BLaER1 (cell line): ENCODE data around the gene PLEKHA7.

Experiments used
- H3K27ac ChIP-seq: shearing (Covaris generic); formaldehyde crosslinking; 2 replicates; pipeline ENCODE4 v1.8.1; 2022
- H3K27me3 ChIP-seq: shearing (Covaris generic); formaldehyde crosslinking; 2 replicates; pipeline ENCODE4 v1.8.1; 2022
- H3K36me3 ChIP-seq: shearing (Covaris generic); formaldehyde crosslinking; 2 replicates; pipeline ENCODE4 v1.8.1; 2022
- H3K4me1 ChIP-seq: shearing (Covaris generic); formaldehyde crosslinking; 2 replicates; pipeline ENCODE4 v1.8.1; 2022
- H3K4me2 ChIP-seq: shearing (Covaris generic); formaldehyde crosslinking; 2 replicates; pipeline ENCODE4 v1.8.1; 2022
- H3K4me3 ChIP-seq: shearing (Covaris generic); formaldehyde crosslinking; 2 replicates; pipeline ENCODE4 v1.8.1; 2022
- H3K9ac ChIP-seq: shearing (Covaris generic); formaldehyde crosslinking; 2 replicates; pipeline ENCODE4 v1.8.1; 2022
- H3K9me3 ChIP-seq: shearing (Covaris generic); formaldehyde crosslinking; 2 replicates; pipeline ENCODE4 v1.8.1; 2022
- H4K20me1 ChIP-seq: shearing (Covaris generic); formaldehyde crosslinking; 2 replicates; pipeline ENCODE4 v1.8.1; 2022
- Cebpa-rat ChIP-seq: shearing (Covaris generic); IDR thresholded peaks from 2 replicates; pipeline ENCODE4 v1.8.1; 2022

PLEKHA7 gene

DNA sequence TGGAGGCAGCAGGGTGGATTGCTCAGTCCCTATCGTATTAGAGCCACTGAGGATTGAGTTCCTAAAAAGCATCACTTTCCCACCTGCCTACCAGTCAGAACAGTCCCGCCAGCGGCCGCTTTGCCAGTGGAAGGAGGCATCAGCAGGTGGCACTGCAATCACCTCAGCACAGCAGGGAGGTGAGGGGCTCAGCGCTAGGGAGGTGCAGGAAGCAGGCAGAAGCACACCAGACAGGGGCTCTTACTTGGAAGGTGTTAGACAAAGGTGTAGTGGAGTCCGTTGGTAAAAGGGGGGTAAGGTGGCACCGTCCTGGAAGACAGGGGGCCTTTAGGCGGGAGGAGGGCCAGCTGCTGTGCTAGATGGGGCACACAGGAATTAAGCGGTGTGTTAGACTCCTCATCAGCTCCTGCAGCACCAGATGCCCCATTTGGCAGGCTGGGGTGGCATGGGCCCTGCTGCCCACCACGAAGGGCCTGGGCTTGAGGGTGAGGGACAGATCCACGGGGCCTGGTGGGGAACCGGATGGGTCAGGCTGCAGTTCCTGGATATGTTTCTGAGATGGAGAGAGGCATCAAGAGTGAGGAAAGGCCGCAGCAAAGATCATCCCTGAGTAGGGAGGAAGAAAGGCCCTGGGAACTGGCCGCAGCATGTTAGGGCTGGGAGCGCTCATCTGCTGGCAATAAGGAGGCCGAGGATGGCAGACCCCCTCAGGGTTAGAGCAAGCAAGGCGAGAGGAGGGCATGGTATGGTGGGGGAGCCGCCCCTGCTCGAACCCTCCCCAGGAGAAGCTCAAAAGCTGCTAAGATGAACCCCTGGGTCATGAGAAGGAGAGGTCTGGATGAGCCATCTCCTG lies 233.3 kb downstream of the PLEKHA7 start:
- H3K4me3 ChIP-seq: no peak overlapping the region
- no peaks in the 10 kb centered on the region for H3K36me3 ChIP-seq
- H4K20me1 ChIP-seq: no peaks in the 10 kb centered on the region
- H3K27ac ChIP-seq: no peak overlapping the region
- H3K4me2 ChIP-seq: no peak overlapping the region
- no peak for TF ChIP-seq Cebpa-rat
- H3K4me1 ChIP-seq: peaks cover 9% of the 10 kb centered on the region
- no peaks in the 10 kb centered on the region for H3K27me3 ChIP-seq
- H3K9ac ChIP-seq: no peak overlapping the region
- no peaks in the 10 kb centered on the region for H3K9me3 ChIP-seq

DNA sequence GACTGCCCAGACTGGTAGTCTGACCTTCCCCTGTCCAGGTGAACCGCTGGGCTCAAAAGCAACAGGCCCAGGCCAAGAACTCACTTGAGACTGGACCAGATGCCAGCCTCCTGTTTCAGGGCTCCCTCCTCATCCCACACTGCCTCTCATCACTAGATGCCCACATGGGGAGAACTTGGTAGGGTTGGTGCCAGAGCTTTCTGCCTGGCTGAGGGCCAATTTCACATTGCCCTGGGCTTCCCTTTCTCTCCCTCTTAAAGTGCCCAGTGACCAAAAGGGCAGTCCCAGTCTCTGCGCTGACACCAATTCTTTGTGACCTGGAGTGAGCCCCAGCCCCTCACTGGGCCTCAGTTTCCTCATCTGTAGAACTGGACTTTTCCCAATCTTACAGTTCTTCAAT lies 234.1 kb downstream of the PLEKHA7 start:
- Histone ChIP-seq H3K27me3 (no peaks in the 10 kb centered on the region), H4K20me1 (no peaks in the 10 kb centered on the region), H3K36me3 (no peaks in the 10 kb centered on the region), H3K4me3 (no peak overlapping the region), H3K9ac (no peak overlapping the region), H3K4me2 (no peak overlapping the region), H3K27ac (no peak overlapping the region), H3K4me1 (peaks cover 9% of the 10 kb centered on the region), H3K9me3 (no peaks in the 10 kb centered on the region)
- TF ChIP-seq Cebpa-rat: no peak

DNA sequence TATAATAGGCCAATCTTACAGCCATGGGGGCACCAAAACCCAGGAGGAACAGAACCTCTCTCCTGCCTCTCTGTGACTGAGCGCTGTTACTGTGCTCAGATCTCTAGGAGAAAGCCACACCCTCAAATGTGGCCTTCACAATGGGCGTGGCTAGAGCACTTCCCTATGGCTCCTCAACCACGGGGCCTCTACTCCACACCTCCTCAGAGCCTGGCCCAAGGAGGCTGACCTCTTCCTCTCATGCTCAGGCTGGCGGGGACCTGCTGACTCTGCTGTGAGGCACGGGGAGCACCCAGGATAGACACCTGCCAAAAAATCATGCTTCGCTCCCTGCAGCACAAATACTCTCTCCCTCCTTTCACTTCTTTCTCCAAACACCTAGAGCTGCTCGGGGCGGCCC lies 234.8 kb downstream of the PLEKHA7 start:
- H3K27me3 ChIP-seq: no peaks in the 10 kb centered on the region
- no peaks in the 10 kb centered on the region for H4K20me1 ChIP-seq
- TF ChIP-seq Cebpa-rat: no peak
- H3K9ac ChIP-seq: no peak overlapping the region
- H3K9me3 ChIP-seq: no peaks in the 10 kb centered on the region
- no peak overlapping the region for H3K4me3 ChIP-seq
- no peaks in the 10 kb centered on the region for H3K36me3 ChIP-seq
- peaks cover 9% of the 10 kb centered on the region for H3K4me1 ChIP-seq
- H3K4me2 ChIP-seq: no peak overlapping the region
- H3K27ac ChIP-seq: no peak overlapping the region

DNA sequence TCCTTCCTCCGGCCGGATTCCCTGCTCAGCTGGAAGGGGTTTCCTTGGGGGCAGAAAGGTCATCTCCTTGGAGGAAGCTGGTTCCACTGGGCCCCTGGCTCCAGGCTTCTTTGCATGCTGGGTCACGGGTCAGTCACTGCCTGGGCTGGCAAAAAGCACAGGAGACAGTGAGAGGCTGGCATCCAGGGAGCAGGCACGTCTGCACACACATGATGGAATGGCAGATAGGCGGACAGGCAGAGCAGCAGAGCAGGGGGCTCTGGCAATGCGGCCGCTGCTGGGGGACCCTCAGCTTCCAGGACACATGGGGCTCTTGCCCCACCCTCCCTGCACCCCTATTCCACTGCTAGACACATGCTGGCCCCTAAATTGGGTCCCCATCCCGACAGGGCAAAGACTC lies 235.3 kb downstream of the PLEKHA7 start:
- no peak for TF ChIP-seq Cebpa-rat
- Histone ChIP-seq H3K4me2 (no peak overlapping the region), H3K27me3 (no peaks in the 10 kb centered on the region), H3K27ac (no peak overlapping the region), H4K20me1 (no peaks in the 10 kb centered on the region), H3K9me3 (no peaks in the 10 kb centered on the region), H3K36me3 (no peaks in the 10 kb centered on the region), H3K4me1 (peaks cover 9% of the 10 kb centered on the region), H3K9ac (no peak overlapping the region), H3K4me3 (no peak overlapping the region)

DNA sequence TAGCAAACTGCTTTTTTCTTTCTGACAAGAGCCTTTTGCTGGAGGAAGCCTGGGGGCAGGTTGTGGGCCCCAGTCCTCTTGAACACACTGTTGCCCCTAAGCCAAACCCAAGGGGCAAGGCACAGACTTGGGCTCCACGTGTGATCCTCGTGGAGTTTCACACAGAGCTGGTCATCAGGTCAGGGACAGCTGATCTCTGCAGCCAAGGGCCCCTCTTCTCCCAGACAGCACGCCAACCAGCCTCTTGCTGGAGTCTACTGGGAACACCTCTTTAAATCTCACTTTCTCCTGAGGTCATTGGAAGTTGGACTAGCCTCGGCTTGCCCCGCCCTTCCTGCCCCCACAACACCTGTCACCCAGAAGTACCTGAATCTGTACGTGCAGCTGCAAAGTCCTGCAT lies 235.9 kb downstream of the PLEKHA7 start:
- no peak overlapping the region for H3K27ac ChIP-seq

DNA sequence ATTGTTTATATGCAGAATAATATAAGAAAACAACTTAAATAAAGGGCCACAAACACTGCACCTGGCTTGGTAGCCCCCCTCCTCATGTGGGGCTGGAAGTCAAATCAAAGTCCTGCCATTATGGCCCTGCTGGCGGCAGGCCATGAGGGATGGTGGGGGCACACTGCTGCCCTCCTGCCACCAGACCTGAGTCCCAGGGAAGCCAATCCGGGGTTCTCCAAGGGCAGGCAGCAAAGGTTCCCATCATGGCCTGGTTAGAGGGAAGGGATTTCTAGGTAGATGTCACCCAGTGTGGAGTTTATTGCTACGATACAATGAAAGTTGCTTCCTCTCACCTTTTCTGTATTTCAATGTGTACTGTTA lies 236.6 kb downstream of the PLEKHA7 start:
- TF ChIP-seq Cebpa-rat: no peak
- Histone ChIP-seq H4K20me1 (no peaks in the 10 kb centered on the region), H3K27ac (no peak overlapping the region), H3K4me2 (no peak overlapping the region), H3K36me3 (no peaks in the 10 kb centered on the region), H3K9me3 (no peaks in the 10 kb centered on the region), H3K9ac (no peak overlapping the region), H3K4me3 (no peak overlapping the region), H3K4me1 (peaks cover 8% of the 10 kb centered on the region), H3K27me3 (no peaks in the 10 kb centered on the region)

More for the DNA sequence above, 235.9 kb downstream of the PLEKHA7 start:
- H4K20me1 ChIP-seq: no peaks in the 10 kb centered on the region
- no peaks in the 10 kb centered on the region for H3K36me3 ChIP-seq
- no peak overlapping the region for H3K4me3 ChIP-seq
- TF ChIP-seq Cebpa-rat: no peak
- no peak overlapping the region for H3K9ac ChIP-seq
- no peaks in the 10 kb centered on the region for H3K27me3 ChIP-seq
- no peak overlapping the region for H3K4me2 ChIP-seq
- peaks cover 9% of the 10 kb centered on the region for H3K4me1 ChIP-seq
- no peaks in the 10 kb centered on the region for H3K9me3 ChIP-seq

DNA sequence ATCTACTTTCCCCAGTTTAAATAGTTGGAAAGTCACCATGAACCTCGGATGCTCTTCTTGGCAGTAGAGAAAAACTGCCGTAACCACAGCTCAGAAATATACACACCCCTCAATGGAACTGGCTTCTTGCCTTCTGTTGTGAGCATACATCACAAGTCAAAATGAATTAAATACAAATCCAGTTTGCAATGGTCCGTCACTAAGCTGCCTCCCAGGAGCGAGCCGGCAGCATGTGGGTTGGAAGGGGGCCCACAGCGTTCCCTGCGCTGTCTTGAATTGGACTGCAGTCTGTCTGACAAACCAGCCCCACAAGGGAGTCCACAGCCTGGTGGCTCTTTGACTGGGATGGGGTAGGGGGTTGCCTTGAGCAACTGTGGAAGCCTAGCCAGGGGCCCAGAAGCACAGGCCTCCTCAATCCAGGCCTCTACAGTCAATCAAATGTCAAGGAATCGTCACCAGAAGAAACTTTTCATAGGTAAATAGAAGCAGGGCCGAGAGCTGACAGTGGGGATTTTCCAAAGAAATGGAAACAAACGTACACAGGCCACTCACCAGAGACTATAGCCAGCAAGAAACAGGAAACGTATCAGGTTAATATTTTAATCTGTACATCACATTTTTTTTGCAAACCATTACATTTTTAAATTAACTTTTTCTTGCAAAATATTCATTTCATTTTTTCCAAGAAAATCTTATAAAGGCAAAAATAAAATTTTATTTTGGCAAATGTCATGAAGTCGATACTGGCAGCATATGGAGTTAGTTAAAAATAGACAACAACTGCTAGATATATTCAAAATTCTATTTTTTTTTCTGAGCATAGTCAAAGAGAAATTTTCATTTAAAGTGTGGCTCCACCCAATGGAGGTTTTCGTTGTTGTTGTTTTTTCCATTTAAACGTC lies 237.3 kb downstream of the PLEKHA7 start:
- H3K4me3 ChIP-seq: no peak overlapping the region
- peaks cover 2% of the 10 kb centered on the region; the same call in 1 of the 2 replicates for H3K4me1 ChIP-seq
- TF ChIP-seq Cebpa-rat: no peak
- no peaks in the 10 kb centered on the region for H3K9me3 ChIP-seq
- H3K4me2 ChIP-seq: no peak overlapping the region
- H3K27me3 ChIP-seq: no peaks in the 10 kb centered on the region
- no peaks in the 10 kb centered on the region for H3K36me3 ChIP-seq
- H4K20me1 ChIP-seq: no peaks in the 10 kb centered on the region
- no peak overlapping the region for H3K9ac ChIP-seq
- no peak overlapping the region for H3K27ac ChIP-seq

DNA sequence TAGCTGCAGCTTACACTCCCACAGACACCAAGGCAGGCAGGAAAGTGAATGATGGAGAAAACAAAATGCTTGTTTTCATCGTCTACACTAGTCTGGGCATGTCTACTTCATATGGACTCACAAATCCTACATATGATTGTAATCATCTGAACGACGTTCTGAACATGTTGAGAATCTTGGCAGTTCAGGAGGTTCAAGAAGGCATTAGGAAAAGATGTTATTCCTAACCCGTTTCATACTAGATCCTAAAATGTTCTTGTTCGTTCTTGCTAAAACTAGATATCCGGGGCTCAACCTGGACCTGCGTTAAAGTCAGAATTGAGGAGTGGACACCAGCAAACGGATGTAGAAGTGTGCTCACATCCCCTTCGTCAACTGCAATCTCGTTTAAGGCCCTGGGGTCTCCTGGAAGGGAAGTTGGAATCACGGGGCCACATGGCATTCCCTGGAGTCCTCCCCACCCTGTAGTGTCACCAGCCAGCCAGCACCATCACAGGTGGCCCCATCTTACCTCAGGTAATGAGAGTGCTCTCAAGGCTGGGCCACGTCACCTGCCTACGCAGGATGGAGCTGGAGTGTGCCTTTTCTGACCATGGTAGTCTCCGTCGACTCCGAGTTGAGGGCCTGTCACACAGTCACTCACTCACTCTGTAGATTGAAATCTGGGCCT lies 238.5 kb downstream of the PLEKHA7 start:
- no peaks in the 10 kb centered on the region for H3K4me1 ChIP-seq
- no peaks in the 10 kb centered on the region for H4K20me1 ChIP-seq
- no peak overlapping the region for H3K4me2 ChIP-seq
- no peaks in the 10 kb centered on the region for H3K9me3 ChIP-seq
- no peak overlapping the region for H3K9ac ChIP-seq
- no peaks in the 10 kb centered on the region for H3K36me3 ChIP-seq
- no peak for TF ChIP-seq Cebpa-rat
- H3K4me3 ChIP-seq: no peak overlapping the region
- no peaks in the 10 kb centered on the region for H3K27me3 ChIP-seq
- no peak overlapping the region for H3K27ac ChIP-seq

DNA sequence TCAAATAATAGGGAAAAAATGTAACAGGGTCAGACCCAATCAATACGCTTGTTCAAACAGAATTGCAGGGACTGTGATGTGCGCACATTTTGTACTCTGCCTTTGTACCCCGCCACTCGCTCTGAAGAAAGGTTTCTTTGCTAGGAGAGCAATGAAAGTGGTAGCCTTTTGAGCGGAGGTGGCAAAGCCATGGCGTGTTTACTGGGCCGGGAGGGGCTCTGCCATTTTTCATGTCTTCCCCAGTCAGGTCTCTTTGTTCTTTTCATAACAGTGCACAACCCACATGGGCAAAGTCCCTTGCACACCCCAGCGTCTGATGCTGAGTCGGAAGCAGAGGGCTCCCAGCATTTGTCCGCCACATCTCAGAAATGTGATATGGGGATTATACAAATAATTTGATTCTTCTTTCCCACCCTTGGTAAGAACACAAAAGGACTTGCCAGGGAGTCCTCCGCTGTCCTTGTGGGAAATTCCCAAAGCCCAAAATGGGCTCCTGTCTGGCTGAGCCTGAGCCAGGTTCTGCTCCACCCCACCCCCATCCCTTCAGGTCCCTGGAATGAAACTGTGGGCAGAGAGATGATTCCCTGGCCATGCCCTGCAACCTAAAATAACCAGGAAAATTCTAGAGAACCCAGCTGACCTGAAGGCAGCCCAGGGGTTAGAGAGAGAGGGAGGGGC lies 239.1 kb downstream of the PLEKHA7 start:
- no peaks in the 10 kb centered on the region for H3K36me3 ChIP-seq
- H3K4me2 ChIP-seq: no peak overlapping the region
- no peaks in the 10 kb centered on the region for H3K4me1 ChIP-seq
- H3K4me3 ChIP-seq: no peak overlapping the region
- H3K27me3 ChIP-seq: no peaks in the 10 kb centered on the region
- no peak overlapping the region for H3K27ac ChIP-seq
- H3K9ac ChIP-seq: no peak overlapping the region
- no peaks in the 10 kb centered on the region for H3K9me3 ChIP-seq
- no peaks in the 10 kb centered on the region for H4K20me1 ChIP-seq
- no peak for TF ChIP-seq Cebpa-rat
